IPS-18a (cell line): Measurements from ENCODE around the gene FHIT.

ENCODE experiments used
- H3K27ac ChIP-seq: one replicate; pipeline ENCODE4 v1.5.1; 2013; ENCODE audit warnings: low read length
- H3K27me3 ChIP-seq: one replicate; pipeline ENCODE4 v1.6.1; 2013; ENCODE audit warnings: mild to moderate bottlenecking, low read length; ENCODE audit not compliant: control insufficient read depth, insufficient read depth
- H3K36me3 ChIP-seq: one replicate; pipeline ENCODE4 v1.6.1; 2013; ENCODE audit warnings: low read depth, low read length; ENCODE audit not compliant: control insufficient read depth
- H3K4me1 ChIP-seq: one replicate; pipeline ENCODE4 v1.6.1; 2013; ENCODE audit warnings: low read depth, low read length; ENCODE audit not compliant: control insufficient read depth
- H3K4me3 ChIP-seq: one replicate; pipeline ENCODE4 v1.5.1; 2013; ENCODE audit warnings: low read length
- H3K9ac ChIP-seq: one replicate; pipeline ENCODE4 v1.6.1; 2013; ENCODE audit warnings: mild to moderate bottlenecking, low read length, moderate library complexity
- H3K9me3 ChIP-seq: one replicate; pipeline ENCODE4 v1.6.1; 2013; ENCODE audit warnings: low read depth, low read length; ENCODE audit not compliant: control insufficient read depth

FHIT gene

DNA sequence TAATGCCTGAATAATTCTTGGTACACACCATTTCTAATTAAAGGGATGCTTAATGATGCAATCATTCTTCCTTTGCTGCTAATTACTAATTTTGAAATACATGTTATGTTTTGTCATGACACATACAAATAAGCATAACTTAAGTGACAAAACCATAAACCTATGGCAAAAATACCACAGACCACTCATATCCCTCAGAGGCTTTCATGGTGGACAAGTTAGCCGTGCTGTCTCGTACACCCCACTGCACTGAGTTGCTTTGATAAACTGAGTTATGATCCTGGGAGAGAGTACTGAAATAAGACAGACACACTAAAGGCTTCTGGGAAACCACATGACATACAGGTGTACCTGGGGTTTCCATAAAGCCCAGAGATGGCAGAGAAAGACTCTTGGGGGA is 913.8 kb downstream of the FHIT start:
- Histone ChIP-seq H3K9me3 (no peaks in the 10 kb centered on the region), H3K9ac (no peak overlapping the region), H3K36me3 (no peaks in the 10 kb centered on the region), H3K27me3 (no peaks in the 10 kb centered on the region), H3K27ac (no peak overlapping the region), H3K4me3 (no peak overlapping the region), H3K4me1 (no peaks in the 10 kb centered on the region)

DNA sequence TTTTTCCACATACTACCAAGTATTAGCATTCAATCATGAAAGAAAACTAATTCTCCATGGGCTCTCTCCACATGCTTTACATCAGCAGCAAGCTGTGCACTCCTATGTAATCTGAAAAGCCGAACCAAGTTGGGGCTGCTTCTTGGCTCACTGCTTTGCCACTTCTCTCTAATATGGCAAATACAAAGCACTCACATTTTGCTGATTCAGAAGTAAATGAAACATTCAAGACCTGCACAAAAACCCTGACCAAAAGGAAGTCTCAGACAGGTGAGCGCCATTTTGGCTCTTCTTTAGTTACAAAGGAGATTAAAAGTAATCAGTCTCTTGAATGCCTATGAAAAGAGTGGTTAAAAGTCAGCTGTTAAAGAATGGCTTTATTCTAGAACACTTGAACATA is 915.2 kb downstream of the FHIT start:
- no peak overlapping the region for H3K9ac ChIP-seq

GRCh38 chr3:60333710-60334109 is 917.5 kb downstream of the FHIT start:
- Histone ChIP-seq H3K4me3 (no peak overlapping the region), H3K4me1 (no peaks in the 10 kb centered on the region), H3K9ac (no peak overlapping the region), H3K9me3 (no peaks in the 10 kb centered on the region), H3K36me3 (no peaks in the 10 kb centered on the region), H3K27me3 (no peaks in the 10 kb centered on the region), H3K27ac (no peak overlapping the region)

More for the DNA sequence above, 915.2 kb downstream of the FHIT start:
- no peaks in the 10 kb centered on the region for H3K9me3 ChIP-seq
- no peak overlapping the region for H3K27ac ChIP-seq
- no peaks in the 10 kb centered on the region for H3K27me3 ChIP-seq
- no peak overlapping the region for H3K4me3 ChIP-seq
- no peaks in the 10 kb centered on the region for H3K4me1 ChIP-seq
- no peaks in the 10 kb centered on the region for H3K36me3 ChIP-seq

- H3K27me3 ChIP-seq: no peaks in the 10 kb centered on the region
- H3K4me1 ChIP-seq: no peaks in the 10 kb centered on the region
- H3K9ac ChIP-seq: no peak overlapping the region
- no peaks in the 10 kb centered on the region for H3K36me3 ChIP-seq
- no peaks in the 10 kb centered on the region for H3K9me3 ChIP-seq
- no peak overlapping the region for H3K4me3 ChIP-seq
- H3K27ac ChIP-seq: no peak overlapping the region
These were observed 921.1 kb downstream of the FHIT start for GRCh38 chr3:60330107-60330506.

DNA sequence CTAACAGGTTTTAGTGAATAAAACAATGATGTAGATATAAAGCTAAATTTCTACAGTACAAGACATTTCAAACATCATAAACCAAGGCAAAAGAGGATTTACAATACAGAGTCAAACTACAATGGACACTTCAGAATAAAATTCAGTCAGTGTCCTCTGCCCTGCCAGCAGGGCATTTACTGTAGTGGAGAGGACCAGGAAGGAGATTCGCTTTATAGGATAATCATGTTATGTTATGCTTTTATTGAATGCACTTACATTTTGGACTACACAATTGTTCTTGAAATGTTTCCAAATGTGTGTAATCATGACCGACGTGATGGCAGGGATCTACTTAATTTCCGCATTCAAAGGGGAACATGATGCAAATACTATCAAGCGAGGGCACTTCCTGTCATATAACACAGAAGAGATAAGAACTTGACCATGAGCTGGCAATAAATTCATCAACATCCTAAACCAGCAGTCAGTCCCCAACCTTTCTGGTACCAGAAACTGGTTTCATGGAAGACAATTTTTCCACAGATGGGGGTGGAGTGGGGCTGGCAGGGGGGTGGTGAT is 925.6 kb downstream of the FHIT start:
- Histone ChIP-seq H3K27ac (no peak overlapping the region), H3K36me3 (no peaks in the 10 kb centered on the region), H3K9ac (no peak overlapping the region), H3K27me3 (no peaks in the 10 kb centered on the region), H3K4me3 (no peak overlapping the region), H3K9me3 (no peaks in the 10 kb centered on the region), H3K4me1 (no peaks in the 10 kb centered on the region)

GRCh38 chr3:60323651-60324050 is 927.6 kb downstream of the FHIT start:
- Histone ChIP-seq H3K4me1 (no peaks in the 10 kb centered on the region), H3K4me3 (no peak overlapping the region), H3K9me3 (no peaks in the 10 kb centered on the region), H3K9ac (no peak overlapping the region), H3K36me3 (no peaks in the 10 kb centered on the region), H3K27ac (no peak overlapping the region), H3K27me3 (no peaks in the 10 kb centered on the region)

GRCh38 chr3:60323180-60323579 is 928.1 kb downstream of the FHIT start:
- no peak overlapping the region for H3K9ac ChIP-seq
- no peak overlapping the region for H3K4me3 ChIP-seq
- no peaks in the 10 kb centered on the region for H3K4me1 ChIP-seq
- no peak overlapping the region for H3K27ac ChIP-seq
- H3K9me3 ChIP-seq: no peaks in the 10 kb centered on the region
- no peaks in the 10 kb centered on the region for H3K36me3 ChIP-seq
- H3K27me3 ChIP-seq: no peaks in the 10 kb centered on the region

DNA sequence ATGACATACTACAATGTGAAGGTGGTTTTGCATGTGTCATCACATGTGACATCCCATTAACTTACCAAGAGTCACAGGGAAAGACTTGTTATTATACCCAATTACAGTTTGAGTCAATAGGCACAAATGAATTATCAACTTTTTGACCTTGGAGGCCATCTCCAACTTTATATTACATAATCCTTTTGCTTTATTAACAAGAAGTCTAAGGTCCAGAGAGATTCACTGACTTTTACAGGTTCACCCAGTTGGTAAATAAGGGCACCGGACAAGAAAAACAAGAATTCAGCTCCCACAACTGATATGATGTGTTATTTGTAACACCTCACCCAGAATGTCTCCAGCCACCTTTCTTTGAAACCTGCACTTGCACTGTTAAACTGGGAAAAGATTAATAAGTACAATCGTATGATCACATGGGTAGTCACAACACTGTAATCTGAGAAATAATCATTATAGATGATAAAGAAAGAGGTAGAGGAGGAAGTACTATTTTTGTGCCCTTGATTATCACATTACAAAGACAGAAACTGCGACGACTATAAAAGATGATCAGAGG is 928.9 kb downstream of the FHIT start:
- no peaks in the 10 kb centered on the region for H3K27me3 ChIP-seq
- no peak overlapping the region for H3K27ac ChIP-seq
- no peaks in the 10 kb centered on the region for H3K9me3 ChIP-seq
- H3K4me3 ChIP-seq: no peak overlapping the region
- H3K4me1 ChIP-seq: no peaks in the 10 kb centered on the region
- H3K9ac ChIP-seq: no peak overlapping the region
- H3K36me3 ChIP-seq: no peaks in the 10 kb centered on the region

DNA sequence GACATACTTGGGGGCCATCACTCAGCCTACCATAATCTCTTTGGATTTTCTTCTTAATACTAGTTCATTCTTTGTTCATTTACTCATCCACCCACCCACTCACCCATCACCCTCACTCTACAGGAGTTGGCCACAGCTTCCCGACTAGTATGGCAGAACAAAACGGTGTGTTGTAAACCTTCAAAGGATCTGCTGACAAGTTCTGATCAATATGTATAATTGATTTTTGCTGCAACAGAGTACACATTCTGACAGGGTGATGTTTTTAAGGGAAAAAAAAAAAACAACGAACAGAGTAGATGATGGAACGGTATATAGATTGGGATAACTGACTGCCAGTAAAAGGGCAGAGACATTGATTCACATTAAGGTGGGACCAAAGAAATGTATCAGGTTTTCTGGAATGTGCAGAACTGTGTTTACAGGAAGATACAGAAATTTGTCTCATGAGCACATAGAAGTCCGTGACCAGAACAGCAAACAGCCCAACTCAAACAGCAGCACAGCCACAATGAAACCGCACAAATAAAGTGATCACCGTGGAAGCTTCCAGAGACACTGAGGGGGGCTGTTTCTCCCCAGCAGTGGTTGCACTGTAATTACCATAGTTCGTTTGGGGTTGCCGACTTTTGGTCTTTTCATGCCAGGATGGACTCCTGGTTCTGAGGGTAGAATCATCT is 931.9 kb downstream of the FHIT start:
- no peak overlapping the region for H3K9ac ChIP-seq
- no peak overlapping the region for H3K27ac ChIP-seq
- H3K27me3 ChIP-seq: no peaks in the 10 kb centered on the region
- no peaks in the 10 kb centered on the region for H3K4me1 ChIP-seq
- H3K4me3 ChIP-seq: no peak overlapping the region
- H3K36me3 ChIP-seq: no peaks in the 10 kb centered on the region
- no peaks in the 10 kb centered on the region for H3K9me3 ChIP-seq

GRCh38 chr3:60316121-60316797 is 935.0 kb downstream of the FHIT start:
- Histone ChIP-seq H3K4me1 (no peaks in the 10 kb centered on the region), H3K9ac (no peak overlapping the region), H3K27me3 (no peaks in the 10 kb centered on the region), H3K36me3 (no peaks in the 10 kb centered on the region), H3K4me3 (no peak overlapping the region), H3K9me3 (no peaks in the 10 kb centered on the region), H3K27ac (no peak overlapping the region)

DNA sequence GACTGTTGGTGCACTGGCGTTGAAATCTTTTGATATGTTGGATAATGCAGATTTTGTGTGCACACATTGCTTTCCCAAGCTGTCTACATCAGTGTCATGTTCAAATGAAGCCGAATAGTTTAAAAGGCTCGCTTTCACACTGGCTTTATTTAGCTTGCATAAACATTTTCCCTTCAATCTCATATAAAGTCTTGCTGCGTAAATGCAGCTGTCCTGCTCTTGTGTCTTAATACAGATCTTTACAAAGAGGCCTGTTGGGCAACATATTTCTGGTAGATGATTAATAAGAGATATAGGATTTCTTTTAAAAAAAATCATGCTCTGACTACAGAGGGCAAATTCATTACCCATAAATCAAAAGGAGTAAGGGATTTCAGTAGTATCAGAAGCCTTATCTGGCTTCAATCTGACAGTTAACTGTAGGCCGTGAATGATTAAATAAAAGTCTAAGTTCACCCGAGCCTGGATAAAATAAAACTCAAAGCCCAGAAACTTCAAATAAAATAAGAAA is 937.2 kb downstream of the FHIT start:
- no peak overlapping the region for H3K27ac ChIP-seq
- no peaks in the 10 kb centered on the region for H3K27me3 ChIP-seq
- no peaks in the 10 kb centered on the region for H3K36me3 ChIP-seq
- H3K9me3 ChIP-seq: no peaks in the 10 kb centered on the region
- H3K4me3 ChIP-seq: no peak overlapping the region
- no peak overlapping the region for H3K9ac ChIP-seq
- H3K4me1 ChIP-seq: no peaks in the 10 kb centered on the region
